Left forelimb (tissue), 1 donor: ENCODE measurements around the gene SARDH.
"Not testable (repeated sequence)": the region's sequence is repeated elsewhere in the genome, so short reads cannot be mapped to it uniquely, and the experiment has no call there.

Source experiments
- DNase-seq: peaks from one replicate; pipeline ENCODE4 v3.0.0-alpha.2; 2018; ENCODE audit warnings: low spot score

Gene SARDH

GRCh38 chr9:133632806-133633680 lies 105.1 kb downstream of the SARDH start:
- no peak for DNase-seq

GRCh38 chr9:133631111-133631510 lies 107.0 kb downstream of the SARDH start:
- DNase-seq = no peak

GRCh38 chr9:133629221-133630110 lies 108.7 kb downstream of the SARDH start:
- DNase-seq = no peak

GRCh38 chr9:133628766-133629165 lies 109.4 kb downstream of the SARDH start:
- DNase-seq = no peak

GRCh38 chr9:133627341-133627740 lies 110.8 kb downstream of the SARDH start:
- no peak for DNase-seq

GRCh38 chr9:133626008-133626407 lies 112.1 kb downstream of the SARDH start:
- not testable (repeated sequence) for DNase-seq

GRCh38 chr9:133622555-133622954 lies 115.6 kb downstream of the SARDH start:
- DNase-seq = no peak

- DNase-seq = no peak
These were observed 116.4 kb downstream of the SARDH start for GRCh38 chr9:133621725-133622267.

GRCh38 chr9:133619791-133620190 lies 118.4 kb downstream of the SARDH start:
- no peak for DNase-seq

GRCh38 chr9:133618726-133619125 lies 119.4 kb downstream of the SARDH start:
- DNase-seq = no peak

- no peak for DNase-seq
These were observed 121.3 kb downstream of the SARDH start for GRCh38 chr9:133616643-133617405.

GRCh38 chr9:133615606-133616188 lies 122.5 kb downstream of the SARDH start:
- DNase-seq = no peak

GRCh38 chr9:133615186-133615585 lies 123.0 kb downstream of the SARDH start:
- no peak for DNase-seq

- DNase-seq = no peak
These were observed 123.5 kb downstream of the SARDH start for GRCh38 chr9:133614678-133615077.

- no peak for DNase-seq
These were observed 124.1 kb downstream of the SARDH start for GRCh38 chr9:133614056-133614455.
